ENCODE data around the gene ACTR5.

Gene ACTR5

GRCh38 chr20:38729767-38730166 is 18.5 kb upstream of the ACTR5 start:
- no peak for DNase-seq

DNA sequence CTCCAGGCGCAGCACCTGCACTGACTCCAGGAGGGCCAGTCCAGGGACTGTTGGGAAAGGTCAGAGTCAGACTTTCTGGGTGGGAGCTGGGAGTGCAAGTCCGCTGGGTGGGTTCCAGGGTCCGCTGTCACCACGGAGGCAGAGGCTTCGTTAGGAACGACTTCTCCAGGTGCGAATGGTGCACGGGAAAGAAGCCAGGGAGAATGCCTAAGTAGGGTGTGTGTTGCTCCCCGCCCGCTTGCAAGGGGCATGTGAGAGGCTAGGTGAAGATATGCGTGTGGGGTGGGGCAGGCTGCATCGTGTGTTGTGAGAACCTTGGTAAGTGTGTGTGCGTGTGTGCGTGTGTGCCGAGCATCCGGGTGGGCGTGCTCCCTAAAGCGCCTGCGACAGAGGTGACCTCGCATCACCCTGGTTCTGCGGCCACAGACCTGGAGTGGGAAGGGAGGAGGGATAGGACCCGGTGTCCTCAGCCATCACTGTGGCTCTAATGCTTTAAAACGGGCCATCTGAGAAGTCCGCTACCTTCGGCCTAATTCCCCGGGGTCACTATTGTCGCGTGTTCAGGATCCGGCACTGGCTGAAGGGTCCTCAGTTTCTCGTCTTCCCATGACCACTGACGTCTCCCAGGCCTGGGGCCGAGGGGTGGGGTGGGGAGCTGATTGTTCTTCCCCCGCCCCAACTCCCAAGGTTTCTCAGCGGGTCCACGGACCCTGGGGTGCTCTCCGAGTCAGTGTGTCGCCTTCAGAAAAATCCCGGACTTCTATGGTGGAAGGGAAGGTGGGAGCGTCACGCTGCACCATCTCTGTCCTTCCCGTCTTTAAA is 17.9 kb upstream of the ACTR5 start:
- DNase-seq: peak; percentile 4

- DNase-seq: peak; percentile 84
Measured at GRCh38 chr20:38730989-38731737, 17.1 kb upstream of the ACTR5 start.

DNA sequence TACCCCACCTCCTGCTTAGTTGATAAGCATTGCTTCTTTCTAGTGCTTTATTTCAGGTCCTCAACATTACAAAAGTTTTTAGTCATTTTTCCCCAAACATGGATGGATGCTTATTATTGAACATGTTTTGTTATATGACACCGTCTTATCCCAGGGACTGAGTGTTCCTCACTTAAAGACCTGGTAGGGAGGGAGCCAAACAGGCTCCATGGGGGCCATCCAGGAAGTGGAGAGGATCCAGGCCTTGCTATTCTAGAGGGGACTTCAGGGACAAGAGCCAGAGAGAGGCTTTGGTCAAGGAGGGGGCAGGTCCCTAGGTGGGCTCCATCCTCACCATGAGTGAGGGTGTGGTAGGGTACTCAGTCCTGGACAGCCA is 16.5 kb upstream of the ACTR5 start:
- no peak for DNase-seq

DNA sequence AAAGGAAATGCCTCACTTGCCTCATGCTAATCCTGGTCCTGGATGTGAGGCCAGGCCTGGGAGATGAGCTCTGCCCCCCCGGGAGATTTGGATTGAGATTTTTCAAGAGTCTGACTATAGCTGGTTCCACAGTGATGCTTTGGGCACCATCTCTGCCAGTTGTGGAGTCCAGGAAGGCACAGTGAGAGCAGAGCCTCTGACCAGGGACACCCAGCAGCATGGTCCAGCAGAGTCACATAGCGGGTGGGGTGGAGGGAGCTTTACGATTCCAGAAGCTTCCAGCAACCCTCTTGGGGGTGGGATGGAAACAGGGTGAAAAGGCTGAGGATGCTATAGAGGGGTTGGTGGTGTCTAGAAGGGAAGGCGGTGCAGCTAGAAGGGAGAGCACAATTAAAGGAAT is 15.3 kb upstream of the ACTR5 start:
- DNase-seq: no peak

- no peak for DNase-seq
Measured at GRCh38 chr20:38735172-38735571, 13.1 kb upstream of the ACTR5 start.

DNA sequence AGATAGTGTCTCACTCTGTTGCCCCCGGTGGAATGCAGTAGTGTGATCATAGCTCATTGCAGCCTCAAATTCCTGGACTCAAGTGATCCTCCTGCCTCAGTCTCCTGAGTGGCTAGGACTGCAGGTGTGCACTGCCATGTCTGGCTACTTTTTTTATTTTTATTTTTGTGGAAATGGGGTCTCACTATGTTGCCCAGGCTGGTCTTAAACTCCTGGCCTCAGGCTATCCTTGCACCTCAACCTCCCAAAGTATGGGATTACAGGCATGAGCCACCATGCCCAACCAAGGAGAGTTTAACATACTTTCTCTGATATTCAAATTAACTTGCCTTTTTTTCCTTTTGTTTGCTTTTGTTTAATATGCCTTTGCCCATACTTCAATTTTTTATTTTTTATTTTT is 10.4 kb upstream of the ACTR5 start:
- no peak for DNase-seq

- no peak for DNase-seq
Measured at GRCh38 chr20:38745757-38746156, 2.5 kb upstream of the ACTR5 start.

DNA sequence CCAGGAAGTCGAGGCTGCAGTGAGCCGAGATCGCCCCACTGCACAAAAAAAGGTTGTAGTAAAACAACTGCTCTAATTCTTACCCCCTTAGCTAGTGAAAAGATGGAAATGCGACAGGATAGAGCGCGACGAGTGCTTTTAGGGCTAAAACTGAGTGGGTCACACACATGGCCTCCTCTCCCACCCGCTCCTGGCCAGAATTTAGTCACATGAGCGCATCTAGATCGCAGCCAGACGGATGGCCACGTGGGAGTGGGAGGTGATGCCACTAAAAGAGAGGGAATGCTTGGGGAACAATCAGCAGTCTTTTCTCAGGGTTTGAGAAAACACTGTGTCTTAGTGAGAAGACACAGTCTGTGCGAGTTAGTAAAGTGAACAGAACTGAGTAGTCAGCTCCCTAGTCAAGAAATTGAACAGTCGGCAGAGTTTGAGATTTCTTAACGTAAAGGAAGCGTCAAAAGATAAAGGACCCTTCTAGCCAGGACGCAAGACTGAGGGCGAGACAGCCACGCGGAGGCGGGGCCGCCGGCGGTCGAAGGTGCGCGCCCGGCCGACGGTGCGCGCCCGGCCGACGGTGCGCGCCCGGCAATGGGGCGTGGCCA is 664 bp upstream of the ACTR5 start:
- DNase-seq: no peak

GRCh38 chr20:38748861-38749149 is 545 bp downstream of the ACTR5 start:
- peak; percentile 61 for DNase-seq

- peak; percentile 3 for DNase-seq
Measured at GRCh38 chr20:38751360-38751976, 3.2 kb downstream of the ACTR5 start.

DNA sequence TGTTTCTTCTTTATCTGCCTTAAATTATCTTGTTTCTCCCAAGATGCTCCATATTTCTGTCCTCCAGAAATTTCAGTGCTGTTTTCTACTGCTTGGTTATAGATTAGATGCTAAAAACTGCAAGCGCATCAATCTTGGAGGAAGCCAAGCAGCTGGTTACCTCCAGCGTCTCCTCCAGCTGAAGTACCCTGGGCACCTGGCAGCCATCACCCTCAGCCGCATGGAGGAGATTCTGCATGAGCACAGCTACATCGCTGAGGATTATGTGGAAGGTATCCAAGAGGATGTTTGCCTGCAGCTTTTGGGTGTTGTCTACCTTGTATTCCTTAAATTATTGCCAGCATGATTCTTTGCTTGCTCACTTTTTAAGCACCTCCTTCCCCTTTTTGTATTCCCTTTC is 3.8 kb downstream of the ACTR5 start:
- DNase-seq: no peak

GRCh38 chr20:38754924-38755323 is 6.7 kb downstream of the ACTR5 start:
- DNase-seq: no peak

DNA sequence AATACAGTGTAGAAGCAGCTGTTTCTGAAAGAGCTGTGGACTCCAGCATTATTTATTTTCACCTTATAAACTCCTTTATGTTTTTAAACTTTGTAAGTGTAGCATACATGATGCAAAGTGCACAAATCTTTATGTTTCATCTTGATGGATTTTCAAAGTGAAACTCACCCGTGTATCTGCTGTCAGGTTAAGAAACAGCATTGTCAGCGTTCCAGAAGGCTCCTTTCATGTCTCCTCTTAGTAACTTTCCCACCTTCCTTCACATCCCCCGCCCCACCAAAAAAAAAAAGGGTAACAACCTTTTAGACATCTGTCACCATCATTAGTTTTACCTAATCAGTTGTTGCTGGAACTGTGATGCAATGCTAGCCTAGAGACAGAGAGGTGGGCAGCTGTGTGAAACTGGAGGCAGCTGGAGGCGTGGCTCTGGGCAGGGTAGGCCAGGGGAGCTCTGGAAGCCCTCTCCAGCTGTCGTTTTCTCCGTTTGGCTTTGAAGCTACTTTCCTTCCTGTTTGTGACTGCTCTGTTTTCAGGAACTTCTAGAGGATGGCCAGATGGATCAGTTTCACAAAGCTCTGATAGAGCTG is 7.2 kb downstream of the ACTR5 start:
- DNase-seq: no peak

- no peak for DNase-seq
Measured at GRCh38 chr20:38757145-38757775, 9.0 kb downstream of the ACTR5 start.

DNA sequence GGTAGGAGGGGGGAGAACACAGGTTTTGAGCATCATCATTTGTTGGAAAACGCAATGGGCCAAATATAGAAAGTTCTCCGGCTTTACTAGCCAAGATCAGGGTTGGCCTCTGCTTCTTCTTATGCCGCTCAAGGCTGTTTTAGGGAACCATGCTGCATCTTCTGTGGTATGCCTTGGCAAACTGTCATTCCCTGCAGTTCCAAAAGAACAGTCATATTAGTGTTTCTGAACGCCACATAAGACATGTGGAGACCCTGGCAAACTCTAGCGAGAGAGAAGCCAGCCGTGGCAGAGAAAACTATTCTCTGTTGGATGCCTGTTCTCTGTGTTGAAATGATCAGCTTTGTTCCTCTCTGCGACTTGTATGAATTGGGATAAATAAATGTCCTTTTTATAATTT is 10.8 kb downstream of the ACTR5 start:
- no peak for DNase-seq

DNA sequence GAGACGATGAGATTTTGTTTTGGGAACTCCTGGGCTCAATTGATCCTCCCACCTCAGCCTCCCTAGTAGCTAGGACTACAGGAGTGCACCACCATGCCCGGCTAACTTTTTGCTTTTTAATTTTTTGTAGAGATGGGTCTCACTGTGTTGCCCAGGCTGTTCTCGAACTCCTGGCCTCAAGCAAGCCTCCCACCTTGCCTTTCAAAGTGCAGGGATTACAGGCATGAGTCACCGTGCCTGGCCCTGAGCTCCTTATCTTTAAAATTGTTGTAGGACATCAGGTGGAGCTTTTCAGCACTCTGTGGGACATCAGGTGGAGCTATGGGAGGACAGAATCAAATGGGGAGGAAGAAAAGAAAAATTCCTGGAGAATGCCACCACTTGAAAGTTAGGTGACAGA is 12.7 kb downstream of the ACTR5 start:
- no peak for DNase-seq

- no peak for DNase-seq
Measured at GRCh38 chr20:38762174-38762573, 13.9 kb downstream of the ACTR5 start.

DNA sequence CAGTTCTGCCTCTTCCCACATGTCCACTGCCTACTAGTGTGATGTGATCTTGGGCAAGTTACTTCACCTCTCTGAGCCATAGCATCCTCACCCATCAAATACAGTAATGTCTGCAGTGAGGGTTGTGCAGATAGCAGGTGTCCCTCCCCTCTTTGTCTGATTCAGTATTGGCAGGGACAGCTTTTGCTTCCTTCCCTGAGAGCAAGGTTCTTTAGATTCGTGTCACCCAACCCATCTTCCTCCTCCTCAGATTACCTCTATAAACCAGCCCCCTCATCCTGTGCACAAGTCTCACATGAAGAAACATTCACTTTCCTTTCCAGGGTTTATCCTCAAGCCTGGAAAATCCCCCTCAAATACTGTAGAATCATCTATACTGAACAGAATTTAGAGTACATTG is 15.4 kb downstream of the ACTR5 start:
- no peak for DNase-seq

- DNase-seq: peak; percentile 47
Measured at GRCh38 chr20:38764567-38765318, 16.5 kb downstream of the ACTR5 start.

DNA sequence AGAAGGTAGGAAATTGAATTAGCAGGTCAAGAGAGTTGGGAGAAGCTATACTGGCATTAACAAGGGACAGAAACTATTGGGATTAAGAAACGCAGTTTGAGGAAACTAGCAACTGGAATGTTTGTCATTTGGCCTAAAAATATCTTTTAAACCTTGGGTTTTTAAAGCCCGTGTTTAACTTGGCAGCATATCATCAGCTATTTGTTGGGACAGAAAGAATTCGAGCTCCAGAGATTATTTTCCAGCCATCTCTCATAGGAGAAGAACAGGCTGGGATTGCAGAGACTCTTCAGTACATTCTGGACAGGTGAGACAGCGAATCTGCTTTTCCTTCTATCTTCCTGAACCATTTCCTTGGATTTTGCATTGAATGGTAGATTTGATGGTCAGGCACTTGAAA is 17.8 kb downstream of the ACTR5 start:
- no peak for DNase-seq

Measured in stimulated activated CD4-positive, alpha-beta T cell treated with anti-CD3 and anti-CD28 coated beads, Interleukin-12 subunit alpha, Interleukin-12 subunit beta, amount 100 ng/mL, for 4 hours (primary cell).